22Rv1 (cell line): ENCODE data around the gene MEF2D.

Experiments
- CTCF ChIP-seq: fragments of 450-650 bp; IDR thresholded peaks from 2 replicates; pipeline ENCODE4 v1.5.1; 2017; ENCODE audit warnings: mild to moderate bottlenecking
- ZFX ChIP-seq: fragments of 450-650 bp; IDR thresholded peaks from 2 replicates; pipeline ENCODE4 v1.6.1; 2017; ENCODE audit warnings: antibody characterized with exemption, borderline replicate concordance

- no peak for TF ChIP-seq CTCF
- no peak for TF ChIP-seq ZFX
Measured at GRCh38 chr1:156433032-156433431, 67.5 kb downstream of the MEF2D start.
